SK-N-SH treated with all-trans-retinoic acid at 6 μM for 48 hours (cell line): ENCODE data around the gene C10orf105.

ENCODE experiments used
- ATAC-seq: fragments of 200-7000 bp; cut with Tn5 transposase; 3 replicates; pipeline ENCODE4 v1.9.1; 2020; ENCODE audit warnings: mild to moderate bottlenecking, moderate library complexity
- ARNTL ChIP-seq: fragments of 450-650 bp; formaldehyde crosslinking; IDR thresholded peaks from 2 replicates; pipeline ENCODE4 v1.5.0; 2020; ENCODE audit warnings: low read depth, mild to moderate bottlenecking, moderate library complexity, borderline replicate concordance
- CSDC2 ChIP-seq: fragments of 250-450 bp; sonication (Bioruptor Pico); IDR thresholded peaks from 2 replicates; pipeline ENCODE4 v1.5.0; 2020; ENCODE audit warnings: mild to moderate bottlenecking, moderate library complexity
- GLIS3 ChIP-seq: fragments of 250-450 bp; sonication (Bioruptor Pico); IDR thresholded peaks from 2 replicates; pipeline ENCODE4 v1.5.0; 2020; ENCODE audit warnings: mild to moderate bottlenecking, moderate library complexity
- ISL1 ChIP-seq: fragments of 250-450 bp; sonication (Bioruptor Pico); IDR thresholded peaks from 2 replicates; pipeline ENCODE4 v2.1.2; 2022; ENCODE audit warnings: mild to moderate bottlenecking, moderate library complexity
- OSR1 ChIP-seq: fragments of 250-450 bp; sonication (Bioruptor Pico); IDR thresholded peaks from 2 replicates; pipeline ENCODE4 v1.8.0; 2022; ENCODE audit warnings: moderate library complexity, mild to moderate bottlenecking, inconsistent platforms
- PPARA ChIP-seq: fragments of 250-450 bp; sonication (Bioruptor Pico); IDR thresholded peaks from 2 replicates; pipeline ENCODE4 v1.5.0; 2020; ENCODE audit warnings: mild to moderate bottlenecking, borderline replicate concordance
- RARB ChIP-seq: fragments of 250-450 bp; sonication (Bioruptor Pico); IDR thresholded peaks from 2 replicates; pipeline ENCODE4 v1.8.0; 2021; ENCODE audit warnings: mild to moderate bottlenecking, moderate library complexity
- SNAI2 ChIP-seq: fragments of 250-450 bp; sonication (Bioruptor Pico); IDR thresholded peaks from 2 replicates; pipeline ENCODE4 v1.5.0; 2020; ENCODE audit warnings: mild to moderate bottlenecking, moderate library complexity
- TCF4 ChIP-seq: fragments of 250-450 bp; sonication (Bioruptor Pico); IDR thresholded peaks from 2 replicates; pipeline ENCODE4 v1.8.0; 2021; ENCODE audit warnings: mild to moderate bottlenecking, moderate library complexity, borderline replicate concordance
- TOX ChIP-seq: fragments of 250-450 bp; sonication (Bioruptor Pico); IDR thresholded peaks from 2 replicates; pipeline ENCODE4 v1.8.0; 2021; ENCODE audit warnings: mild to moderate bottlenecking, moderate library complexity, borderline replicate concordance
- ZC3H10 ChIP-seq: fragments of 250-450 bp; sonication (Bioruptor Pico); IDR thresholded peaks from 2 replicates; pipeline ENCODE4 v1.5.1; 2021; ENCODE audit warnings: mild to moderate bottlenecking, moderate library complexity
- ZFP3 ChIP-seq: fragments of 250-450 bp; sonication (Bioruptor Pico); IDR thresholded peaks from 2 replicates; pipeline ENCODE4 v1.5.0; 2020; ENCODE audit warnings: mild to moderate bottlenecking, moderate library complexity
- ZNF565 ChIP-seq: fragments of 450-650 bp; formaldehyde crosslinking; conservative IDR thresholded peaks from 2 replicates; pipeline ENCODE4 v1.5.0; 2020; ENCODE audit warnings: low read depth, mild to moderate bottlenecking, moderate library complexity
- ZNF70 ChIP-seq: fragments of 450-650 bp; formaldehyde crosslinking; IDR thresholded peaks from 2 replicates; pipeline ENCODE4 v1.5.0; 2020; ENCODE audit warnings: mild to moderate bottlenecking, moderate library complexity
- ZNF8 ChIP-seq: fragments of 450-650 bp; formaldehyde crosslinking; IDR thresholded peaks from 2 replicates; pipeline ENCODE4 v1.5.0; 2020; ENCODE audit warnings: mild to moderate bottlenecking, moderate library complexity
- TF ChIP-seq, protein P1 (sequence below): fragments of 250-450 bp; sonication (Bioruptor Pico); IDR thresholded peaks from 2 replicates; pipeline ENCODE4 v1.5.1; 2021; ENCODE audit warnings: mild to moderate bottlenecking, moderate library complexity
- TF ChIP-seq, protein P2 (sequence below): fragments of 250-450 bp; sonication (Bioruptor Pico); IDR thresholded peaks from 2 replicates; pipeline ENCODE4 v1.8.0; 2021; ENCODE audit warnings: low read depth, mild to moderate bottlenecking, moderate library complexity, borderline replicate concordance
- TF ChIP-seq, protein P3 (sequence below): fragments of 250-450 bp; sonication (Bioruptor Pico); IDR thresholded peaks from 2 replicates; pipeline ENCODE4 v1.8.0; 2020; ENCODE audit warnings: mild to moderate bottlenecking, moderate library complexity, borderline replicate concordance
- TF ChIP-seq, protein P4 (sequence below): fragments of 250-450 bp; sonication (Bioruptor Pico); IDR thresholded peaks from 2 replicates; pipeline ENCODE4 v1.5.0; 2020; ENCODE audit warnings: mild to moderate bottlenecking, moderate library complexity

C10orf105 gene

DNA sequence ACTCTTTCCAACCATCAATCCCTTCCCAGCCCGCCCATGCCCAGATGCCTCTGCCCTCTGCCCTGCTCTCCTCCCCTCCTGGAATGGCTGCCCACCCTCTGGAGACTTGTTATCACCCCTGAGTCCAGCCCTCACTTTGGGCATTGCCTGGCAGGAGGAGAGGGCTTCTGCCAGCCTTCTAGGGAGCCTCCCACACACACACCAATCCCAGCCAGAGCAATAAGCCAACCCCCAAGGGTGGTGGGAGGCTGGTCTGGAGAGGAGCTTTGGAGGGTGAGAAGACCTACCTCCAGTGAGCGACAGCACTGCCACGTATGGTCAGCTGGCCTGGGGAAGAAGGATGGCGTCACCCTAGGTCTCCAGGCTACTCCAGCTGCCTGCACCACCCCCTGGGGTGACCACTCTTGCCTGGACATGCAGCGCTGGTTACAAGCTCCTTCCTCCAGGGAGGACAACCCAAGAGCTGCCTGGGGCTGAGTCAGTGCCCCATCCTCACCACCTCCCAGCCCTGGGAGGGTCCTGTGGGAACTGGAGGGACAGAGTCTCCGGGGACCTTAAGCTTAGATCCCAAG, 8.4 kb downstream of the C10orf105 start:
- TF ChIP-seq ZNF565 (CRISPR knock-in tag) (no peak), OSR1 (CRISPR knock-in tag) (no peak), TCF4 (CRISPR knock-in tag) (no peak)
- TF ChIP-seq, protein P1, sequence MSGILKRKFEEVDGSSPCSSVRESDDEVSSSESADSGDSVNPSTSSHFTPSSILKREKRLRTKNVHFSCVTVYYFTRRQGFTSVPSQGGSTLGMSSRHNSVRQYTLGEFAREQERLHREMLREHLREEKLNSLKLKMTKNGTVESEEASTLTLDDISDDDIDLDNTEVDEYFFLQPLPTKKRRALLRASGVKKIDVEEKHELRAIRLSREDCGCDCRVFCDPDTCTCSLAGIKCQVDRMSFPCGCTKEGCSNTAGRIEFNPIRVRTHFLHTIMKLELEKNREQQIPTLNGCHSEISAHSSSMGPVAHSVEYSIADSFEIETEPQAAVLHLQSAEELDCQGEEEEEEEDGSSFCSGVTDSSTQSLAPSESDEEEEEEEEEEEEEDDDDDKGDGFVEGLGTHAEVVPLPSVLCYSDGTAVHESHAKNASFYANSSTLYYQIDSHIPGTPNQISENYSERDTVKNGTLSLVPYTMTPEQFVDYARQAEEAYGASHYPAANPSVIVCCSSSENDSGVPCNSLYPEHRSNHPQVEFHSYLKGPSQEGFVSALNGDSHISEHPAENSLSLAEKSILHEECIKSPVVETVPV (CRISPR knock-in tag) = no peak
- ATAC-seq = no peak

DNA sequence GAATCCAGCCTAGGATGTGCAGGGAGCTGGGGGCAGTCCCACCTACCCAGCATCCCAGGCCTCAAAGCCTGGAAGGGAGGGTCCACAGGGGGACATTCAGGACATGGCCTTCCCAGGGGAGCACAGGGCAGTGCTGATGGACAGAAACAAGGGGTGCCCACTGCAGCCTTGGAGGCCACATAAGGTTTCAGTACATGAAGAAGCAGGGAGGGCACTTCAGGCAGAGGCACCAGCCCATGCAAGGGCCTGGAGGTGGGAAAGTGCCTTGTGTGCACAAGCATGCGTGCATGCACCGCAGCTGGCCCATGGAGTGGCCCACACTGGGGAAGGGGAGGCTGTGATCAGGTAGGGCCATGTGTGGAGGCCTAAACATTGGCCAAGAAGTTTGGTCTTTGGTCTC, 9.1 kb downstream of the C10orf105 start:
- TF ChIP-seq SNAI2 (CRISPR knock-in tag) = no peak
- no peak for TF ChIP-seq TCF4 (CRISPR knock-in tag)
- no peak for TF ChIP-seq ARNTL (CRISPR knock-in tag)
- TF ChIP-seq, protein P2, sequence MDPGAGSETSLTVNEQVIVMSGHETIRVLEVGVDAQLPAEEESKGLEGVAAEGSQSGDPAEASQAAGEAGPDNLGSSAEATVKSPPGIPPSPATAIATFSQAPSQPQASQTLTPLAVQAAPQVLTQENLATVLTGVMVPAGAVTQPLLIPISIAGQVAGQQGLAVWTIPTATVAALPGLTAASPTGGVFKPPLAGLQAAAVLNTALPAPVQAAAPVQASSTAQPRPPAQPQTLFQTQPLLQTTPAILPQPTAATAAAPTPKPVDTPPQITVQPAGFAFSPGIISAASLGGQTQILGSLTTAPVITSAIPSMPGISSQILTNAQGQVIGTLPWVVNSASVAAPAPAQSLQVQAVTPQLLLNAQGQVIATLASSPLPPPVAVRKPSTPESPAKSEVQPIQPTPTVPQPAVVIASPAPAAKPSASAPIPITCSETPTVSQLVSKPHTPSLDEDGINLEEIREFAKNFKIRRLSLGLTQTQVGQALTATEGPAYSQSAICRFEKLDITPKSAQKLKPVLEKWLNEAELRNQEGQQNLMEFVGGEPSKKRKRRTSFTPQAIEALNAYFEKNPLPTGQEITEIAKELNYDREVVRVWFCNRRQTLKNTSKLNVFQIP (CRISPR knock-in tag) = no peak
- no peak for TF ChIP-seq ZFP3
- no peak for ATAC-seq

DNA sequence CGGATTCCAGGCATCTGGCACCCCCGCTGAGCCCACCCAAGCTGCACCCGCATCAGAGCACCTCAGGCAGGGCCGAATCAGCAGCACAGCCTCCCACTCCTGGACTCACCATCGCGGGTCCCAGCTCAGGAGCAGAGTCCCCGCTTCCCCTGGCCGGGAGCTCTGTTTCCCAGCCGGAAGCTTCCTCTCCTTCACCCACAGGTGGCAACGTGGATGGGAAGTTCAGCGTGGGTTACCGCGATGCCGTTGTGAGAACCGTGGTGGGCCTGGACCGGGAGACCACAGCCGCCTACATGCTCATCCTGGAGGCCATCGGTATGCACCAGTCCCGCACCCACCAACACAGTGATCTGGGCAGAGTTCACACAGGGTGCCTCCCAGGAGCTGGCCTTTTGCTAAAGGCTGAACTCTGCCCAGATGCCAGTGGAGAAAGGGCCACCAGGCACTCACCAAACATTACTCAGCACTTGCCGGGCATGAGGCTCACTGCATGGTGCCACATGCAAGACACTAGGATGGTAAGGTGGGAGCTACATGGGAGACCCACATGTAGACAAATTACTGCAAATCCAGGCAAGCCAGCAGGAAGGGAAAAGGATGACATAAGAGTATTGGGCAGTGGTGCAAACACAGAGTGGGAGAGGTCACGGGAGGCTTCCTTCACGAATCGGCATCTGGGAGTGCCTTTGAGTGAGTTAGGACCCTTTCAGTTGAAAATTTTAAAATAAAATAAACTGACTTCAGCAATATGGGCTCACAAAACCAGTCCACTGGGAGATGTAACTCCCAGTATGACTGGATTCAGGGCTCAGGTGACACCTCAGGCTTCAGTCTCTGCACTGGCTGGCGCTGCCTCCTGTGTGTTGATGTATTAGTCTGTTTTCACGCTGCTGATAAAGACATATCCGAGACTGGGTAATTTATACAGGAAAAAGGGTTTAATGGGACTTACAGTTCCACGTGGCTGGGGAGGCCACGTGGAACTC, 10.4 kb downstream of the C10orf105 start:
- no peak for TF ChIP-seq GLIS3 (CRISPR knock-in tag)
- TF ChIP-seq ZFP3 = no peak
- TF ChIP-seq, protein P1 (CRISPR knock-in tag) = no peak
- no peak for TF ChIP-seq TOX (CRISPR knock-in tag)
- no peak for TF ChIP-seq ZNF70
- no peak for TF ChIP-seq PPARA (CRISPR knock-in tag)
- TF ChIP-seq RARB = no peak
- TF ChIP-seq ISL1 (CRISPR knock-in tag) = no peak
- no peak for TF ChIP-seq ZC3H10 (CRISPR knock-in tag)
- TF ChIP-seq, protein P3, sequence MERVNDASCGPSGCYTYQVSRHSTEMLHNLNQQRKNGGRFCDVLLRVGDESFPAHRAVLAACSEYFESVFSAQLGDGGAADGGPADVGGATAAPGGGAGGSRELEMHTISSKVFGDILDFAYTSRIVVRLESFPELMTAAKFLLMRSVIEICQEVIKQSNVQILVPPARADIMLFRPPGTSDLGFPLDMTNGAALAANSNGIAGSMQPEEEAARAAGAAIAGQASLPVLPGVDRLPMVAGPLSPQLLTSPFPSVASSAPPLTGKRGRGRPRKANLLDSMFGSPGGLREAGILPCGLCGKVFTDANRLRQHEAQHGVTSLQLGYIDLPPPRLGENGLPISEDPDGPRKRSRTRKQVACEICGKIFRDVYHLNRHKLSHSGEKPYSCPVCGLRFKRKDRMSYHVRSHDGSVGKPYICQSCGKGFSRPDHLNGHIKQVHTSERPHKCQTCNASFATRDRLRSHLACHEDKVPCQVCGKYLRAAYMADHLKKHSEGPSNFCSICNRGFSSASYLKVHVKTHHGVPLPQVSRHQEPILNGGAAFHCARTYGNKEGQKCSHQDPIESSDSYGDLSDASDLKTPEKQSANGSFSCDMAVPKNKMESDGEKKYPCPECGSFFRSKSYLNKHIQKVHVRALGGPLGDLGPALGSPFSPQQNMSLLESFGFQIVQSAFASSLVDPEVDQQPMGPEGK (CRISPR knock-in tag) = no peak
- TF ChIP-seq, protein P4, sequence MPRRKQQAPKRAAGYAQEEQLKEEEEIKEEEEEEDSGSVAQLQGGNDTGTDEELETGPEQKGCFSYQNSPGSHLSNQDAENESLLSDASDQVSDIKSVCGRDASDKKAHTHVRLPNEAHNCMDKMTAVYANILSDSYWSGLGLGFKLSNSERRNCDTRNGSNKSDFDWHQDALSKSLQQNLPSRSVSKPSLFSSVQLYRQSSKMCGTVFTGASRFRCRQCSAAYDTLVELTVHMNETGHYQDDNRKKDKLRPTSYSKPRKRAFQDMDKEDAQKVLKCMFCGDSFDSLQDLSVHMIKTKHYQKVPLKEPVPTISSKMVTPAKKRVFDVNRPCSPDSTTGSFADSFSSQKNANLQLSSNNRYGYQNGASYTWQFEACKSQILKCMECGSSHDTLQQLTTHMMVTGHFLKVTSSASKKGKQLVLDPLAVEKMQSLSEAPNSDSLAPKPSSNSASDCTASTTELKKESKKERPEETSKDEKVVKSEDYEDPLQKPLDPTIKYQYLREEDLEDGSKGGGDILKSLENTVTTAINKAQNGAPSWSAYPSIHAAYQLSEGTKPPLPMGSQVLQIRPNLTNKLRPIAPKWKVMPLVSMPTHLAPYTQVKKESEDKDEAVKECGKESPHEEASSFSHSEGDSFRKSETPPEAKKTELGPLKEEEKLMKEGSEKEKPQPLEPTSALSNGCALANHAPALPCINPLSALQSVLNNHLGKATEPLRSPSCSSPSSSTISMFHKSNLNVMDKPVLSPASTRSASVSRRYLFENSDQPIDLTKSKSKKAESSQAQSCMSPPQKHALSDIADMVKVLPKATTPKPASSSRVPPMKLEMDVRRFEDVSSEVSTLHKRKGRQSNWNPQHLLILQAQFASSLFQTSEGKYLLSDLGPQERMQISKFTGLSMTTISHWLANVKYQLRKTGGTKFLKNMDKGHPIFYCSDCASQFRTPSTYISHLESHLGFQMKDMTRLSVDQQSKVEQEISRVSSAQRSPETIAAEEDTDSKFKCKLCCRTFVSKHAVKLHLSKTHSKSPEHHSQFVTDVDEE (CRISPR knock-in tag) = no peak
- TF ChIP-seq, protein P2 (CRISPR knock-in tag) = no peak
- TF ChIP-seq TCF4 (CRISPR knock-in tag) = no peak
- TF ChIP-seq ZNF8 (CRISPR knock-in tag) = no peak
- no peak for TF ChIP-seq SNAI2 (CRISPR knock-in tag)
- no peak for TF ChIP-seq CSDC2 (CRISPR knock-in tag)
- no peak for TF ChIP-seq OSR1 (CRISPR knock-in tag)
- ATAC-seq = no peak
